WTC11 (cell line): ENCODE results near the gene EMILIN3. TPM values are rescaled to one million over a fixed set of nuclear protein-coding genes. Genes with fewer than 3 reads are reported as not detected.

Experiments used
- ATAC-seq: fragments of 200-7000 bp; cut with Tn5 transposase; 2 replicates; pipeline ENCODE4 v1.10.0; 2021; ENCODE audit warnings: mild to moderate bottlenecking, moderate library complexity
- CTCF ChIA-PET: fragments of 300-600 bp; sonication (Branson Sonifier 250); formaldehyde crosslinking; loops from one replicate; lab custom pipeline; 2021; ENCODE audit warnings: antibody characterized with exemption; lab: Charles Lee
- POLR2A ChIA-PET: fragments of 350-600 bp; sonication (Branson Sonifier 250); formaldehyde crosslinking; loops from one replicate; lab custom pipeline; 2021; ENCODE audit warnings: antibody characterized with exemption; lab: Charles Lee
- DNase-seq: peaks from one replicate; pipeline ENCODE4 v3.0.0; 2021; ENCODE audit warnings: low spot score
- H3K27ac Mint-ChIP-seq: 2 replicates; pipeline ENCODE4 v1.8.0; 2021; ENCODE audit warnings: mixed read lengths
- H3K27me3 Mint-ChIP-seq: 2 replicates; pipeline ENCODE4 v1.8.0; 2021; ENCODE audit warnings: low read depth, mild to moderate bottlenecking, moderate library complexity, mixed read lengths
- H3K36me3 Mint-ChIP-seq: 2 replicates; pipeline ENCODE4 v1.8.0; 2021; ENCODE audit warnings: mixed read lengths
- H3K4me1 Mint-ChIP-seq: 2 replicates; pipeline ENCODE4 v1.8.0; 2022; ENCODE audit warnings: mixed read lengths
- H3K4me3 Mint-ChIP-seq: 2 replicates; pipeline ENCODE4 v1.8.0; 2021; ENCODE audit warnings: mild to moderate bottlenecking, moderate library complexity, mixed read lengths
- H3K9me3 Mint-ChIP-seq: 2 replicates; pipeline ENCODE4 v1.8.0; 2021; ENCODE audit warnings: mixed read lengths
- CREM ChIP-seq: sonication (generic); formaldehyde crosslinking; IDR thresholded peaks from 2 replicates; pipeline ENCODE4 v1.8.1; 2022; ENCODE audit warnings: mild to moderate bottlenecking, missing genetic modification reagents, moderate library complexity
- EMX1 ChIP-seq: fragments of 250-450 bp; sonication (Bioruptor Pico); IDR thresholded peaks from 2 replicates; pipeline ENCODE4 v1.8.0; 2021; ENCODE audit warnings: mild to moderate bottlenecking
- FOXJ3 ChIP-seq: sonication (generic); formaldehyde crosslinking; IDR thresholded peaks from 2 replicates; pipeline ENCODE4 v1.9.0; 2021; ENCODE audit warnings: missing genetic modification reagents, mild to moderate bottlenecking, borderline replicate concordance
- JUN ChIP-seq: sonication (generic); formaldehyde crosslinking; IDR thresholded peaks from 2 replicates; pipeline ENCODE4 v1.8.0; 2023; ENCODE audit warnings: mild to moderate bottlenecking, missing genetic modification reagents
- MYBL2 ChIP-seq: sonication (generic); formaldehyde crosslinking; IDR thresholded peaks from 2 replicates; pipeline ENCODE4 v1.8.1; 2023; ENCODE audit warnings: mild to moderate bottlenecking, moderate library complexity, missing genetic modification reagents
- NFATC4 ChIP-seq: fragments of 250-450 bp; sonication (Bioruptor Pico); IDR thresholded peaks from 2 replicates; pipeline ENCODE4 v1.9.0; 2021; ENCODE audit warnings: mild to moderate bottlenecking
- NFE2L1 ChIP-seq: sonication (generic); formaldehyde crosslinking; IDR thresholded peaks from 2 replicates; pipeline ENCODE4 v1.8.1; 2023; ENCODE audit warnings: missing genetic modification reagents
- NR1H2 ChIP-seq: sonication (generic); formaldehyde crosslinking; IDR thresholded peaks from 2 replicates; pipeline ENCODE4 v1.9.0; 2021; ENCODE audit warnings: mild to moderate bottlenecking, moderate library complexity, missing genetic modification reagents
- NR2C2 ChIP-seq: sonication (generic); formaldehyde crosslinking; IDR thresholded peaks from 2 replicates; pipeline ENCODE4 v1.8.0; 2022; ENCODE audit warnings: mild to moderate bottlenecking, missing genetic modification reagents
- TEAD4 ChIP-seq: sonication (generic); formaldehyde crosslinking; IDR thresholded peaks from 2 replicates; pipeline ENCODE4 v1.8.0; 2022; ENCODE audit warnings: mild to moderate bottlenecking, missing genetic modification reagents
- ZNF396 ChIP-seq: fragments of 250-450 bp; sonication (Bioruptor Pico); IDR thresholded peaks from 2 replicates; pipeline ENCODE4 v1.8.0; 2021; ENCODE audit warnings: mild to moderate bottlenecking, moderate library complexity, borderline replicate concordance
- ZNF423 ChIP-seq: fragments of 250-450 bp; sonication (Bioruptor Pico); IDR thresholded peaks from 2 replicates; pipeline ENCODE4 v2.1.2; 2022; ENCODE audit warnings: mild to moderate bottlenecking, moderate library complexity
- total RNA-seq: library from RNA; stranded (reverse); gene quantifications from 3 replicates; pipeline ENCODE4 v1.2.3, GENCODE V29; 2021
- TF ChIP-seq, protein P1 (sequence below): fragments of 200-600 bp; IDR thresholded peaks from 2 replicates; pipeline ENCODE4 v1.8.0; 2022; ENCODE audit warnings: antibody characterized with exemption
- TF ChIP-seq, protein P2 (sequence below): fragments of 250-450 bp; sonication (Bioruptor Pico); conservative IDR thresholded peaks from 2 replicates; pipeline ENCODE4 v1.9.0; 2021; ENCODE audit warnings: mild to moderate bottlenecking
- TF ChIP-seq, protein P3 (sequence below): sonication (generic); formaldehyde crosslinking; IDR thresholded peaks from 2 replicates; pipeline ENCODE4 v1.8.0; 2023; ENCODE audit warnings: missing genetic modification reagents
- TF ChIP-seq, protein P4 (sequence below): sonication (generic); formaldehyde crosslinking; IDR thresholded peaks from 2 replicates; pipeline ENCODE4 v1.8.1; 2023; ENCODE audit warnings: mild to moderate bottlenecking, missing genetic modification reagents, moderate library complexity
- TF ChIP-seq, protein P5 (sequence below): sonication (generic); formaldehyde crosslinking; IDR thresholded peaks from 2 replicates; pipeline ENCODE4 v1.8.0; 2022; ENCODE audit warnings: missing genetic modification reagents

EMILIN3 gene
- total RNA-seq, 1 experiment from 2014 or later, result 5.5 TPM

DNA sequence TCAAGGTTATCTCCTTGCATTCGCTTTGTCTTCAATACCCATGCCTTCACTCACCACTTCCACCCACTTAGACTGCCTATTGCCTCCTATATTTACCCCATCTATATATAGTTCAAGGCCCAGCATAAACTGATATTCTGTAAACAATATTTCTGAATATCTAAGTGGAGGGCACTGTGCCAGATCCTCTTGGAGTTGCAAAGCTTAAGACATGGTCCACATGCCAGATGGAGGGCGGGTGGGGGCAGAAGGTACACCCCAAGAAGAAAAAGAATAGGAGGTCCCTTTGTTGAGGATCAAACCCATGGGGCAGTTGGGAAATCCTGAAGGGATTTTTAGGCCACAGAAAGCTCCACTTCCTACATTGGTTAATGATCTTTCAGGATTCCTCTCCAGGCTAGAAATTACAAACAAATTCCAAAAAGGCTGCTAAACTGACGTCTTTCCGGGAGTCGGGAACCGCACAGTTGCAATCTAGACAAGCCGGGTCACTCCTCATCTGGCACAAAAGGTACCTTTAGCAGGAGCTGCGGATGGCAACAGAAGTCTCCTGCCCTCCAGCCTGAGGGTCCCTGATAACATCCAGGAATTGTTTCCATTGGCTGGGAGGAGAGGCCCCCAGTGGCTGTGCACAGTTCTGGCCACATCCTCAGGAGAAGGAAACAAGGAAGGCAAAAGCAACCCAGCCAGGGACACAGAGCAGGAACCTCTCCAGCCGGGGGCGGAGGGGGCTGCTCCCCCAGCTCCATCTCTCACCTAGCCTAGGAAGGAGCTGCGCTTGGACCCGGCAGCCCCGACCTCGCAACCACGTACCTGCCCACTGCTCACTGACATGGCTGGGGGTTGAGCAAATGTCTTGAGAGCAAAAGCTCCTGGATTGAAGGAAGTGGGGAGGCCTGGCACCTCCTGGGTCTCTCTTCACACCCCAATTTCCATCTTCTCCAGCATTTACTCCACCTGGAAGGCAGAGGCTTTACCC, 31.9 kb downstream of the EMILIN3 start (continued):
- TF ChIP-seq, protein P1, sequence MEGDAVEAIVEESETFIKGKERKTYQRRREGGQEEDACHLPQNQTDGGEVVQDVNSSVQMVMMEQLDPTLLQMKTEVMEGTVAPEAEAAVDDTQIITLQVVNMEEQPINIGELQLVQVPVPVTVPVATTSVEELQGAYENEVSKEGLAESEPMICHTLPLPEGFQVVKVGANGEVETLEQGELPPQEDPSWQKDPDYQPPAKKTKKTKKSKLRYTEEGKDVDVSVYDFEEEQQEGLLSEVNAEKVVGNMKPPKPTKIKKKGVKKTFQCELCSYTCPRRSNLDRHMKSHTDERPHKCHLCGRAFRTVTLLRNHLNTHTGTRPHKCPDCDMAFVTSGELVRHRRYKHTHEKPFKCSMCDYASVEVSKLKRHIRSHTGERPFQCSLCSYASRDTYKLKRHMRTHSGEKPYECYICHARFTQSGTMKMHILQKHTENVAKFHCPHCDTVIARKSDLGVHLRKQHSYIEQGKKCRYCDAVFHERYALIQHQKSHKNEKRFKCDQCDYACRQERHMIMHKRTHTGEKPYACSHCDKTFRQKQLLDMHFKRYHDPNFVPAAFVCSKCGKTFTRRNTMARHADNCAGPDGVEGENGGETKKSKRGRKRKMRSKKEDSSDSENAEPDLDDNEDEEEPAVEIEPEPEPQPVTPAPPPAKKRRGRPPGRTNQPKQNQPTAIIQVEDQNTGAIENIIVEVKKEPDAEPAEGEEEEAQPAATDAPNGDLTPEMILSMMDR, result no peak
- TF ChIP-seq MYBL2 (CRISPR knock-in tag) (no peak), NFATC4 (CRISPR knock-in tag) (no peak), EMX1 (no peak), TEAD4 (CRISPR knock-in tag) (no peak)

DNA sequence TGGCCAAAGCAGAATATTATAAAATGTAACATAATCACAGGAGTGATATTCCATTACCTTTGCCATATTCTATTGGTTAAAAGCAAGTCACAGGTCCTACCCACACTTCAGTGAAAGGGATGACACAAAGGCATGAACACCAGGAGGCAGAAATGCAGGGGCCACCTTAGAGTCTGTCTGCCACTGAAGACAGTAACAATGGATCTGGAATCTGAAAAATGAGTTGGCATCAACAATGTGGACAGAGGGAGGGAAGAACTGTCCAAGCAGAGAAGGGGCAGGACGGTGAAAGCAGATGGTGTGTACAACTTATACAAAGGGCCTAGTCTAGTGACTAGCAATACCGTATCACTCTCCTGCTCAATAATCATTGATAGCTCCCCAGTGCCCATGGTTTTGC, 32.6 kb downstream of the EMILIN3 start:
- ATAC-seq, result no peak

More for the DNA sequence above, 32.6 kb downstream of the EMILIN3 start:
- no peak overlapping the region for H3K4me3 Mint-ChIP-seq
- TF ChIP-seq, protein P2, sequence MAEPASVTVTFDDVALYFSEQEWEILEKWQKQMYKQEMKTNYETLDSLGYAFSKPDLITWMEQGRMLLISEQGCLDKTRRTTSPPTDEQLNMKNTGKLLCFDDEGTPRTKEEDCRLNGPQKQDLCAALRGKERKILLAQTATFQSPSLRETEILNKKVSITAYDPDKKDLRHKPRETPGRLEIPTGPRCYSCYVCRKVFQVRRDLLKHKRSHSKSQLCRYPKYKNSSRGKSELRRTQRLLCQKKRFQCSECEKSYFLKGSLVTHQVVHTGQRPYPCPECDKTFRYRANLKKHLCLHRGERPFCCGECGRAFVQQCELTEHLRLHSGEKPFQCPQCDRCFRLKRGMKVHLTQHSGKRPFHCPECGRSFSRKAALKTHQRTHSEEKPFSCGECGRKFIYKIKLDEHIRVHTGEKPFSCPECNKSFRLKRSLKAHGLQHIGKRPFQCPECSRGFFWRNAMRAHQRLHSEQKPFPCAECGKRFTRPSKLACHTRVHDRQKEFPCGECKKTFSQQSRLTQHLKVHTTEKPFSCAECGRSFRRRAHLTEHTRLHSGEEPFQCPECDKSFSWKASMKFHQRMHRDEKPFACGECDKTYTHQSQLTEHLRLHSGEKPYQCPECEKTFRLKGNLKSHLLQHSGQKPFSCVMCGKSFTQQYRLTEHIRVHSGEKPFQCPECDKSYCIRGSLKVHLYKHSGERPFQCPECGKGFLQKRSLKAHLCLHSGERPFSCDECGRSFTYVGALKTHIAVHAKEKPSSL (CRISPR knock-in tag), result no peak
- no peak for TF ChIP-seq CREM (CRISPR knock-in tag)
- TF ChIP-seq NFATC4 (CRISPR knock-in tag), result no peak
- TF ChIP-seq ZNF423 (CRISPR knock-in tag), result no peak
- TF ChIP-seq, protein P3, sequence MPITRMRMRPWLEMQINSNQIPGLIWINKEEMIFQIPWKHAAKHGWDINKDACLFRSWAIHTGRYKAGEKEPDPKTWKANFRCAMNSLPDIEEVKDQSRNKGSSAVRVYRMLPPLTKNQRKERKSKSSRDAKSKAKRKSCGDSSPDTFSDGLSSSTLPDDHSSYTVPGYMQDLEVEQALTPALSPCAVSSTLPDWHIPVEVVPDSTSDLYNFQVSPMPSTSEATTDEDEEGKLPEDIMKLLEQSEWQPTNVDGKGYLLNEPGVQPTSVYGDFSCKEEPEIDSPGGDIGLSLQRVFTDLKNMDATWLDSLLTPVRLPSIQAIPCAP, result no peak
- no peak for TF ChIP-seq FOXJ3
- TF ChIP-seq, protein P4, sequence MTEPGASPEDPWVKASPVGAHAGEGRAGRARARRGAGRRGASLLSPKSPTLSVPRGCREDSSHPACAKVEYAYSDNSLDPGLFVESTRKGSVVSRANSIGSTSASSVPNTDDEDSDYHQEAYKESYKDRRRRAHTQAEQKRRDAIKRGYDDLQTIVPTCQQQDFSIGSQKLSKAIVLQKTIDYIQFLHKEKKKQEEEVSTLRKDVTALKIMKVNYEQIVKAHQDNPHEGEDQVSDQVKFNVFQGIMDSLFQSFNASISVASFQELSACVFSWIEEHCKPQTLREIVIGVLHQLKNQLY, result no peak
- TF ChIP-seq NFE2L1 (CRISPR knock-in tag), result no peak
- TF ChIP-seq, protein P5, sequence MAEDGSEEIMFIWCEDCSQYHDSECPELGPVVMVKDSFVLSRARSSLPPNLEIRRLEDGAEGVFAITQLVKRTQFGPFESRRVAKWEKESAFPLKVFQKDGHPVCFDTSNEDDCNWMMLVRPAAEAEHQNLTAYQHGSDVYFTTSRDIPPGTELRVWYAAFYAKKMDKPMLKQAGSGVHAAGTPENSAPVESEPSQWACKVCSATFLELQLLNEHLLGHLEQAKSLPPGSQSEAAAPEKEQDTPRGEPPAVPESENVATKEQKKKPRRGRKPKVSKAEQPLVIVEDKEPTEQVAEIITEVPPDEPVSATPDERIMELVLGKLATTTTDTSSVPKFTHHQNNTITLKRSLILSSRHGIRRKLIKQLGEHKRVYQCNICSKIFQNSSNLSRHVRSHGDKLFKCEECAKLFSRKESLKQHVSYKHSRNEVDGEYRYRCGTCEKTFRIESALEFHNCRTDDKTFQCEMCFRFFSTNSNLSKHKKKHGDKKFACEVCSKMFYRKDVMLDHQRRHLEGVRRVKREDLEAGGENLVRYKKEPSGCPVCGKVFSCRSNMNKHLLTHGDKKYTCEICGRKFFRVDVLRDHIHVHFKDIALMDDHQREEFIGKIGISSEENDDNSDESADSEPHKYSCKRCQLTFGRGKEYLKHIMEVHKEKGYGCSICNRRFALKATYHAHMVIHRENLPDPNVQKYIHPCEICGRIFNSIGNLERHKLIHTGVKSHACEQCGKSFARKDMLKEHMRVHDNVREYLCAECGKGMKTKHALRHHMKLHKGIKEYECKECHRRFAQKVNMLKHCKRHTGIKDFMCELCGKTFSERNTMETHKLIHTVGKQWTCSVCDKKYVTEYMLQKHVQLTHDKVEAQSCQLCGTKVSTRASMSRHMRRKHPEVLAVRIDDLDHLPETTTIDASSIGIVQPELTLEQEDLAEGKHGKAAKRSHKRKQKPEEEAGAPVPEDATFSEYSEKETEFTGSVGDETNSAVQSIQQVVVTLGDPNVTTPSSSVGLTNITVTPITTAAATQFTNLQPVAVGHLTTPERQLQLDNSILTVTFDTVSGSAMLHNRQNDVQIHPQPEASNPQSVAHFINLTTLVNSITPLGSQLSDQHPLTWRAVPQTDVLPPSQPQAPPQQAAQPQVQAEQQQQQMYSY (CRISPR knock-in tag), result no peak
- TF ChIP-seq NR1H2 (CRISPR knock-in tag), result no peak
- TF ChIP-seq ZNF396 (CRISPR knock-in tag), result no peak
- no peak for TF ChIP-seq NR2C2 (CRISPR knock-in tag)
- TF ChIP-seq JUN (CRISPR knock-in tag), result no peak
- no peaks in the 10 kb centered on the region for H3K9me3 Mint-ChIP-seq
- H3K36me3 Mint-ChIP-seq, result no peaks in the 10 kb centered on the region
- POLR2A ChIA-PET, result no interaction called here
- CTCF ChIA-PET, result interaction anchor here (1.4 kb wide), 1 partner anchor 84 kb away, joined by 6 read pairs; no protein-coding TSS in a partner anchor
- no peak overlapping the region for H3K27ac Mint-ChIP-seq
- DNase-seq, result no peak
- H3K4me1 Mint-ChIP-seq, result no peaks in the 10 kb centered on the region
- no peaks in the 10 kb centered on the region; the same call in 1 of the 2 replicates for H3K27me3 Mint-ChIP-seq
